GM12878 (cell line): ENCODE data around the gene CMSS1. TPM values are rescaled to one million over a fixed set of nuclear protein-coding genes. Genes with fewer than 3 reads are reported as not detected.

ENCODE experiments used
- ATAC-seq: fragments of 200-7000 bp; cut with Tn5 transposase; 3 replicates; pipeline ENCODE4 v1.9.1; 2020; ENCODE audit warnings: mild to moderate bottlenecking, moderate library complexity
- BruUV-seq: library from RNA; stranded (reverse); fragments of 400-500 nt; replicated peaks from 2 replicates; lab custom pipeline; 2021; lab: Mats Ljungman, UMichigan
- CTCF ChIA-PET: fragments of 300-600 bp; sonication (Branson Sonifier 250); formaldehyde crosslinking; extraction: SDS; loops from one replicate; lab custom pipeline; 2021; ENCODE audit warnings: inconsistent platforms; lab: Yijun Ruan, JAX
- POLR2A ChIA-PET: fragments of 350-600 bp; formaldehyde crosslinking; extraction: SDS; loops from one replicate; lab custom pipeline; 2021; ENCODE audit warnings: inconsistent platforms; lab: Charles Lee
- RAD21 ChIA-PET: fragments of 300-600 bp; sonication (Branson Sonifier 250); formaldehyde crosslinking; loops from one replicate; lab custom pipeline; 2023; ENCODE audit warnings: antibody characterized with exemption; ENCODE audit not compliant: unreplicated experiment; lab: Charles Lee
- SMC1A ChIA-PET: fragments of 300-600 bp; sonication (Branson Sonifier 250); formaldehyde crosslinking; loops from one replicate; lab custom pipeline; 2023; ENCODE audit not compliant: unreplicated experiment, uncharacterized antibody; lab: Charles Lee
- DNase-seq: peaks from one replicate; pipeline ENCODE4 v3.0.0-alpha.2; 2011; ENCODE audit warnings: low read depth, low spot score
- FAIRE-seq: peaks from 3 replicates; lab custom pipeline; 2011; peaks lifted over from hg19 to GRCh38; lab: Jason Lieb, UNC
- H2AFZ ChIP-seq: 2 replicates; pipeline ENCODE4 v1.6.0; 2011; ENCODE audit warnings: low read depth, low read length, control low read depth; ENCODE audit not compliant: control insufficient read depth
- H3K27ac ChIP-seq: 2 replicates; pipeline ENCODE4 v1.5.1; 2011; ENCODE audit warnings: control low read depth; ENCODE audit not compliant: control insufficient read depth, insufficient read depth
- H3K27me3 ChIP-seq, 2 experiments: replicated peaks in 1 of 2; 2 replicates each; pipeline versions ENCODE4 v1.6.0 to v1.6.1; 2011; ENCODE audit warnings: low read length in 1 of 2; ENCODE audit not compliant: control insufficient read depth in 2 of 2, insufficient read depth in 2 of 2
- H3K36me3 ChIP-seq, 2 experiments: 2 replicates each; pipeline ENCODE4 v1.5.1; 2011; ENCODE audit warnings: low read length in 1 of 2; ENCODE audit not compliant: control insufficient read depth in 2 of 2, insufficient read depth in 2 of 2
- H3K4me1 ChIP-seq: 2 replicates; pipeline ENCODE4 v1.6.1; 2011; ENCODE audit warnings: mild to moderate bottlenecking, low read length, moderate library complexity, mixed read lengths; ENCODE audit not compliant: control insufficient read depth, insufficient read depth
- H3K4me2 ChIP-seq: 2 replicates; pipeline ENCODE4 v1.6.0; 2011; ENCODE audit warnings: control low read depth; ENCODE audit not compliant: control insufficient read depth, insufficient read depth
- H3K4me3 ChIP-seq: fragments of 200-600 bp; sonication (generic); 2 replicates; pipeline ENCODE4 v1.5.1; 2016
- H3K79me2 ChIP-seq: 2 replicates; pipeline ENCODE4 v1.6.0; 2011; ENCODE audit warnings: low read length; ENCODE audit not compliant: control insufficient read depth, insufficient read depth
- H3K9ac ChIP-seq: 2 replicates; pipeline ENCODE4 v1.8.0; 2011; ENCODE audit warnings: low read length, control low read depth, mixed read lengths; ENCODE audit not compliant: control insufficient read depth, insufficient read depth
- H3K9me3 ChIP-seq: replicated peaks from 3 replicates; pipeline ENCODE4 v1.5.1; 2011; ENCODE audit warnings: mild to moderate bottlenecking, low read length; ENCODE audit not compliant: control insufficient read depth, insufficient read depth
- H4K20me1 ChIP-seq: 2 replicates; pipeline ENCODE4 v1.6.0; 2011; ENCODE audit not compliant: control insufficient read depth, insufficient read depth
- ASH2L ChIP-seq: fragments of 300-600, 200-600 bp; sonication (generic); IDR thresholded peaks from 2 replicates; pipeline ENCODE4 v1.6.1; 2017; ENCODE audit warnings: low read depth, mild to moderate bottlenecking, borderline replicate concordance
- ATF3 ChIP-seq: IDR thresholded peaks from 2 replicates; pipeline ENCODE4 v1.6.1; 2011; ENCODE audit warnings: low read depth, mild to moderate bottlenecking, low read length, moderate library complexity, borderline replicate concordance; ENCODE audit errors: extremely low read depth
- BCL11A ChIP-seq: IDR thresholded peaks from 2 replicates; pipeline ENCODE4 v1.6.1; 2011; ENCODE audit warnings: low read depth, low read length
- BHLHE40 ChIP-seq, 2 experiments: fragments of 450-650 bp in 1 of 2; IDR thresholded peaks; 2 replicates each; pipeline ENCODE4 v1.6.1; 2011 to 2017; ENCODE audit warnings: low read depth in 2 of 2, borderline replicate concordance in 1 of 2, improper control_type of control experiment in 1 of 2, low read length in 1 of 2, mild to moderate bottlenecking in 1 of 2
- CHD4 ChIP-seq: fragments of 200-600 bp; sonication (generic); IDR thresholded peaks from 2 replicates; pipeline ENCODE4 v1.6.1; 2016; ENCODE audit warnings: mild to moderate bottlenecking
- GATAD2B ChIP-seq: fragments of 450-650 bp; conservative IDR thresholded peaks from 2 replicates; pipeline ENCODE4 v1.6.1; 2017; ENCODE audit warnings: low read depth, mild to moderate bottlenecking, moderate library complexity
- HCFC1 ChIP-seq: fragments of 150-350 bp; IDR thresholded peaks from 2 replicates; pipeline ENCODE4 v1.6.1; 2014; ENCODE audit warnings: low read length
- KDM1A ChIP-seq: fragments of 200-600 bp; sonication (generic); IDR thresholded peaks from 2 replicates; pipeline ENCODE4 v1.6.1; 2016; ENCODE audit warnings: borderline replicate concordance
- NR2F1 ChIP-seq: fragments of 450-650 bp; conservative IDR thresholded peaks from 2 replicates; pipeline ENCODE4 v1.6.1; 2017; ENCODE audit warnings: mild to moderate bottlenecking
- RBBP5 ChIP-seq: fragments of 200-600 bp; sonication (generic); conservative IDR thresholded peaks from 2 replicates; pipeline ENCODE4 v1.6.1; 2016
- SIX5 ChIP-seq: IDR thresholded peaks from 2 replicates; pipeline ENCODE4 v1.6.1; 2011; ENCODE audit warnings: mild to moderate bottlenecking, low read depth, low read length, moderate library complexity; ENCODE audit not compliant: severe bottlenecking
- SMAD5 ChIP-seq: IDR thresholded peaks from 2 replicates; pipeline ENCODE4 v1.6.1; 2016; ENCODE audit warnings: antibody characterized with exemption, low read depth
- SPI1 ChIP-seq: IDR thresholded peaks from 2 replicates; pipeline ENCODE4 v1.6.1; 2011; ENCODE audit warnings: low read depth, mild to moderate bottlenecking, low read length, moderate library complexity, borderline replicate concordance; ENCODE audit not compliant: insufficient read depth
- YBX1 ChIP-seq: fragments of 450-650 bp; IDR thresholded peaks from 2 replicates; pipeline ENCODE4 v1.6.1; 2016; ENCODE audit warnings: antibody characterized with exemption
- WGBS: methylation state at CpG from one replicate; pipeline ENCODE4 v1.1.6; 2016; ENCODE audit warnings: low lambda C conversion rate; ENCODE audit not compliant: insufficient replicate concordance, insufficient coverage; ENCODE audit errors: missing lambda C conversion rate; 5-methylcytosine and 5-hydroxymethylcytosine counted together
- in situ Hi-C: fragments of 300-500 bp; cut with MboI; formaldehyde crosslinking; loops from 9 replicates; pipeline ENCODE4 v1.14.3; 2018; ENCODE audit warnings: mixed read lengths
- intact Hi-C: fragments of 100-400 bp; cut with micrococcal nuclease; formaldehyde crosslinking; loops from one replicate; pipeline ENCODE4 v1.14.2; 2022; ENCODE audit not compliant: unreplicated experiment
- polyA plus RNA-seq, 11 experiments: library from polyadenylated mRNA; depleted of rRNA in 4 of 11; unstranded in 6 of 11; stranded (reverse) in 5 of 11; fragments of >200 nt; fragmentation: Nextera tagmentation in 4 of 11; fragmentation: Illumina TruSeq in 1 of 11; extraction: Ambion mirVana in 4 of 11; extraction: Trizol in 1 of 11; gene quantifications; 1 replicate in 1 of 11; 2 replicates in 10 of 11; pipeline versions ENCODE4 v1.2.1 to v1.2.3, GENCODE V29; 2011 to 2016; ENCODE audit warnings: inconsistent platforms in 2 of 11, missing spikeins in 2 of 11, low read depth in 1 of 11
- total RNA-seq, 4 experiments: library from RNA; depleted of rRNA in 3 of 4; stranded (reverse); fragments of >200 nt in 3 of 4; fragmentation: Illumina TruSeq in 1 of 4; extraction: Trizol in 1 of 4; gene quantifications; 2 replicates each; pipeline versions ENCODE4 v1.2.1 to v1.2.3, GENCODE V29; 2013 to 2021
- TF ChIP-seq, protein P1 (sequence below), 3 experiments: IDR thresholded peaks in 2 of 3; conservative IDR thresholded peaks in 1 of 3; 2 replicates each; pipeline ENCODE4 v1.5.1; 2011; ENCODE audit warnings: low read depth in 3 of 3, low read length in 3 of 3, mild to moderate bottlenecking in 3 of 3, control low read depth in 2 of 3, moderate library complexity in 2 of 3, inconsistent platforms in 1 of 3, mixed read lengths in 1 of 3; ENCODE audit not compliant: control insufficient read depth in 2 of 3, insufficient read depth in 1 of 3; ENCODE audit errors: extremely low read depth in 1 of 3
- TF ChIP-seq, protein P2 (sequence below): fragments of 450-650 bp; formaldehyde crosslinking; IDR thresholded peaks from 2 replicates; pipeline ENCODE4 v1.4.0; 2020; ENCODE audit warnings: mild to moderate bottlenecking, moderate library complexity
- TF ChIP-seq, protein P3 (sequence below): fragments of 450-650 bp; IDR thresholded peaks from 2 replicates; pipeline ENCODE4 v1.6.1; 2017; ENCODE audit warnings: borderline replicate concordance

CMSS1 gene
- total and polyA plus RNA-seq, 10 of the 15 experiments (the other 5 are each of a cell fraction or from before 2014, with no cell fraction given), result 31.0 to 118 (median 70.1) TPM

- no peak for DNase-seq
- no peak overlapping the region for H2AFZ ChIP-seq
- no peaks in the 10 kb centered on the region for H3K27me3 ChIP-seq
- H3K4me1 ChIP-seq, result peaks cover 2% of the 10 kb centered on the region; the same call in 1 of the 2 replicates
- POLR2A ChIA-PET, result no interaction called here
- H3K4me3 ChIP-seq, result no peak overlapping the region
- intact Hi-C loops (no loop called here), in situ Hi-C loops (no loop called here)
- no peaks in the 10 kb centered on the region for H3K79me2 ChIP-seq
- 99% methylated on average over 4 of the region's 4 CpGs for WGBS
- RAD21 ChIA-PET, result interaction anchor here (1.5 to 1.7 kb wide), 2 partner anchors 29 to 159 kb away, joined by 3 to 5 read pairs; no protein-coding TSS in a partner anchor
- peak; percentile 41 for FAIRE-seq
- SMC1A ChIA-PET, result interaction anchor here (0.7 to 1.4 kb wide), 4 partner anchors 33 to 251 kb away, joined by 3 to 5 read pairs (median 4); no protein-coding TSS in a partner anchor
- BruUV-seq, result no TSS peak
- H3K9ac ChIP-seq, result no peak overlapping the region
- no peak overlapping the region for H3K27ac ChIP-seq
- no peak overlapping the region for H3K4me2 ChIP-seq
- no peak for ATAC-seq
- no peaks in the 10 kb centered on the region for H4K20me1 ChIP-seq
- CTCF ChIA-PET, result interaction anchor here (1.3 kb wide), 1 partner anchor 10 kb away, joined by 3 read pairs; no protein-coding TSS in a partner anchor
- no peaks in the 10 kb centered on the region for H3K36me3 ChIP-seq
- H3K9me3 ChIP-seq, result no peaks in the 10 kb centered on the region
- no peak for TF ChIP-seq YBX1
- no peak for TF ChIP-seq SIX5
- TF ChIP-seq, protein P1, sequence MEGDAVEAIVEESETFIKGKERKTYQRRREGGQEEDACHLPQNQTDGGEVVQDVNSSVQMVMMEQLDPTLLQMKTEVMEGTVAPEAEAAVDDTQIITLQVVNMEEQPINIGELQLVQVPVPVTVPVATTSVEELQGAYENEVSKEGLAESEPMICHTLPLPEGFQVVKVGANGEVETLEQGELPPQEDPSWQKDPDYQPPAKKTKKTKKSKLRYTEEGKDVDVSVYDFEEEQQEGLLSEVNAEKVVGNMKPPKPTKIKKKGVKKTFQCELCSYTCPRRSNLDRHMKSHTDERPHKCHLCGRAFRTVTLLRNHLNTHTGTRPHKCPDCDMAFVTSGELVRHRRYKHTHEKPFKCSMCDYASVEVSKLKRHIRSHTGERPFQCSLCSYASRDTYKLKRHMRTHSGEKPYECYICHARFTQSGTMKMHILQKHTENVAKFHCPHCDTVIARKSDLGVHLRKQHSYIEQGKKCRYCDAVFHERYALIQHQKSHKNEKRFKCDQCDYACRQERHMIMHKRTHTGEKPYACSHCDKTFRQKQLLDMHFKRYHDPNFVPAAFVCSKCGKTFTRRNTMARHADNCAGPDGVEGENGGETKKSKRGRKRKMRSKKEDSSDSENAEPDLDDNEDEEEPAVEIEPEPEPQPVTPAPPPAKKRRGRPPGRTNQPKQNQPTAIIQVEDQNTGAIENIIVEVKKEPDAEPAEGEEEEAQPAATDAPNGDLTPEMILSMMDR (IDR thresholded peaks at IDR 0.05 in 2 of 3, conservative IDR thresholded peaks at IDR 0.05 in 1 of 3; ENCODE audit: control insufficient read depth in 2 of 3, extremely low read depth in 1 of 3, insufficient read depth in 1 of 3, low read depth in 3 of 3, low read length in 3 of 3), result no peak
- no peak for TF ChIP-seq GATAD2B
- no peak for TF ChIP-seq NR2F1
- TF ChIP-seq ASH2L, result no peak
- TF ChIP-seq, protein P2, sequence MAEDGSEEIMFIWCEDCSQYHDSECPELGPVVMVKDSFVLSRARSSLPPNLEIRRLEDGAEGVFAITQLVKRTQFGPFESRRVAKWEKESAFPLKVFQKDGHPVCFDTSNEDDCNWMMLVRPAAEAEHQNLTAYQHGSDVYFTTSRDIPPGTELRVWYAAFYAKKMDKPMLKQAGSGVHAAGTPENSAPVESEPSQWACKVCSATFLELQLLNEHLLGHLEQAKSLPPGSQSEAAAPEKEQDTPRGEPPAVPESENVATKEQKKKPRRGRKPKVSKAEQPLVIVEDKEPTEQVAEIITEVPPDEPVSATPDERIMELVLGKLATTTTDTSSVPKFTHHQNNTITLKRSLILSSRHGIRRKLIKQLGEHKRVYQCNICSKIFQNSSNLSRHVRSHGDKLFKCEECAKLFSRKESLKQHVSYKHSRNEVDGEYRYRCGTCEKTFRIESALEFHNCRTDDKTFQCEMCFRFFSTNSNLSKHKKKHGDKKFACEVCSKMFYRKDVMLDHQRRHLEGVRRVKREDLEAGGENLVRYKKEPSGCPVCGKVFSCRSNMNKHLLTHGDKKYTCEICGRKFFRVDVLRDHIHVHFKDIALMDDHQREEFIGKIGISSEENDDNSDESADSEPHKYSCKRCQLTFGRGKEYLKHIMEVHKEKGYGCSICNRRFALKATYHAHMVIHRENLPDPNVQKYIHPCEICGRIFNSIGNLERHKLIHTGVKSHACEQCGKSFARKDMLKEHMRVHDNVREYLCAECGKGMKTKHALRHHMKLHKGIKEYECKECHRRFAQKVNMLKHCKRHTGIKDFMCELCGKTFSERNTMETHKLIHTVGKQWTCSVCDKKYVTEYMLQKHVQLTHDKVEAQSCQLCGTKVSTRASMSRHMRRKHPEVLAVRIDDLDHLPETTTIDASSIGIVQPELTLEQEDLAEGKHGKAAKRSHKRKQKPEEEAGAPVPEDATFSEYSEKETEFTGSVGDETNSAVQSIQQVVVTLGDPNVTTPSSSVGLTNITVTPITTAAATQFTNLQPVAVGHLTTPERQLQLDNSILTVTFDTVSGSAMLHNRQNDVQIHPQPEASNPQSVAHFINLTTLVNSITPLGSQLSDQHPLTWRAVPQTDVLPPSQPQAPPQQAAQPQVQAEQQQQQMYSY (CRISPR knock-in tag), result no peak
- no peak for TF ChIP-seq BCL11A
- no peak for TF ChIP-seq HCFC1
- TF ChIP-seq SPI1, result no peak
- TF ChIP-seq, protein P3, sequence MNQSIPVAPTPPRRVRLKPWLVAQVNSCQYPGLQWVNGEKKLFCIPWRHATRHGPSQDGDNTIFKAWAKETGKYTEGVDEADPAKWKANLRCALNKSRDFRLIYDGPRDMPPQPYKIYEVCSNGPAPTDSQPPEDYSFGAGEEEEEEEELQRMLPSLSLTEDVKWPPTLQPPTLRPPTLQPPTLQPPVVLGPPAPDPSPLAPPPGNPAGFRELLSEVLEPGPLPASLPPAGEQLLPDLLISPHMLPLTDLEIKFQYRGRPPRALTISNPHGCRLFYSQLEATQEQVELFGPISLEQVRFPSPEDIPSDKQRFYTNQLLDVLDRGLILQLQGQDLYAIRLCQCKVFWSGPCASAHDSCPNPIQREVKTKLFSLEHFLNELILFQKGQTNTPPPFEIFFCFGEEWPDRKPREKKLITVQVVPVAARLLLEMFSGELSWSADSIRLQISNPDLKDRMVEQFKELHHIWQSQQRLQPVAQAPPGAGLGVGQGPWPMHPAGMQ, result no peak
- no peak for TF ChIP-seq BHLHE40 (IDR thresholded peaks at IDR 0.05; ENCODE audit: borderline replicate concordance in 1 of 2, low read depth in 2 of 2, low read length in 1 of 2)
- TF ChIP-seq RBBP5, result no peak
- no peak for TF ChIP-seq ATF3
- no peak for TF ChIP-seq KDM1A
- TF ChIP-seq SMAD5, result no peak
- no peak for TF ChIP-seq CHD4
These were observed 185.1 kb downstream of the CMSS1 start for GRCh38 chr3:100002599-100003350.
